Measurements from ENCODE around the gene ZBED1.

- TF ChIP-seq EP300 (IDR thresholded peaks at IDR 0.05) (no peak), POLR2A (IDR thresholded peaks at IDR 0.05) (no peak)
- TF ChIP-seq, protein P1, sequence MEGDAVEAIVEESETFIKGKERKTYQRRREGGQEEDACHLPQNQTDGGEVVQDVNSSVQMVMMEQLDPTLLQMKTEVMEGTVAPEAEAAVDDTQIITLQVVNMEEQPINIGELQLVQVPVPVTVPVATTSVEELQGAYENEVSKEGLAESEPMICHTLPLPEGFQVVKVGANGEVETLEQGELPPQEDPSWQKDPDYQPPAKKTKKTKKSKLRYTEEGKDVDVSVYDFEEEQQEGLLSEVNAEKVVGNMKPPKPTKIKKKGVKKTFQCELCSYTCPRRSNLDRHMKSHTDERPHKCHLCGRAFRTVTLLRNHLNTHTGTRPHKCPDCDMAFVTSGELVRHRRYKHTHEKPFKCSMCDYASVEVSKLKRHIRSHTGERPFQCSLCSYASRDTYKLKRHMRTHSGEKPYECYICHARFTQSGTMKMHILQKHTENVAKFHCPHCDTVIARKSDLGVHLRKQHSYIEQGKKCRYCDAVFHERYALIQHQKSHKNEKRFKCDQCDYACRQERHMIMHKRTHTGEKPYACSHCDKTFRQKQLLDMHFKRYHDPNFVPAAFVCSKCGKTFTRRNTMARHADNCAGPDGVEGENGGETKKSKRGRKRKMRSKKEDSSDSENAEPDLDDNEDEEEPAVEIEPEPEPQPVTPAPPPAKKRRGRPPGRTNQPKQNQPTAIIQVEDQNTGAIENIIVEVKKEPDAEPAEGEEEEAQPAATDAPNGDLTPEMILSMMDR (IDR thresholded peaks at IDR 0.05), result no peak
These were observed 32.2 kb downstream of the ZBED1 start for GRCh38 chrX:2468261-2469195.

Data from gastroesophageal sphincter (tissue), 3 donors.